ENCODE results near the gene HAUS7.

DNA sequence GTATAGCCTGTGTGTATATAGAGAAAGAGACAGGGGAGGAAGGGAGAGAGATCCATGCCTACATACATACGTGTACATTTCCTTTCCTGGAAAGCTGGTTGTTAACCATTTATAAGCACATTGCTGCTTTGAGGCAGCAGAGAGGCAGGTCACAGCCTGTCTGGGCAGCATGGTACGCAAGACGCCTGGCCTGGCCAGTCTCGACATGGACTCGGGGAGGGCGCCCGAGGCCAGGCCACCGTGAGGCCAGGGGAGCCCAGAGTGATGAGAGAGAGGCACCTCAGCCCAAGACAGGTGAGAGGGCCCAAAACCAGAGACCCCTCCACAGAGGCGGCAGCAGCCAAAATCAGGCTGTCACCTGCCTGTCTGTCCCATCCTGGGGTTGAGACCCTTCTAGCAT lies 28.4 kb downstream of the HAUS7 start:
- no peak for TF ChIP-seq POLR2AphosphoS5 (IDR thresholded peaks at IDR 0.05; ENCODE audit: borderline replicate concordance, low read depth, low read length)
- no peak for TF ChIP-seq FOXP2 (optimal IDR thresholded peaks at IDR 0.05; ENCODE audit: control extremely low read depth, extremely low read length, insufficient read depth)
- no peak for TF ChIP-seq EZH2 (IDR thresholded peaks at IDR 0.05)

Measured in SK-N-MC (cell line).